Testis (tissue), 3 donors: ENCODE results near the gene LRRC41. TPM values are rescaled to one million over a fixed set of nuclear protein-coding genes. Genes with fewer than 3 reads are reported as not detected.

ENCODE experiments used
- DNase-seq: peaks from one replicate; pipeline ENCODE4 v3.0.0-alpha.2; 2019
- H3K27ac ChIP-seq, 2 donors: fragments of 200-600 bp; sonication (generic); one replicate each; pipeline ENCODE4 v1.5.1; 2019
- H3K27me3 ChIP-seq: fragments of 200-600 bp; sonication (generic); one replicate; pipeline ENCODE4 v1.5.1; 2019
- H3K36me3 ChIP-seq: fragments of 200-600 bp; sonication (generic); one replicate; pipeline ENCODE4 v1.5.1; 2017; ENCODE audit warnings: low read depth; ENCODE audit errors: missing control alignments
- H3K4me1 ChIP-seq: fragments of 200-600 bp; sonication (generic); one replicate; pipeline ENCODE4 v1.5.1; 2019
- H3K4me3 ChIP-seq, 2 donors: fragments of 200-600 bp; sonication (generic); one replicate each; pipeline ENCODE4 v1.5.1; 2017 to 2019
- H3K9me3 ChIP-seq: fragments of 200-600 bp; sonication (generic); one replicate; pipeline ENCODE4 v1.5.1; 2017
- CTCF ChIP-seq, 3 experiments: fragments of 450-650 bp in 2 of 3; fragments of 200-600 bp in 1 of 3; sonication (generic) in 1 of 3; IDR thresholded peaks; one replicate each; pipeline ENCODE4 v1.5.1; 2016 to 2019; ENCODE audit warnings: antibody characterized with exemption in 3 of 3, mild to moderate bottlenecking in 2 of 3, moderate library complexity in 1 of 3
- POLR2A ChIP-seq: fragments of 450-650 bp; IDR thresholded peaks from one replicate; pipeline ENCODE4 v1.6.1; 2017; ENCODE audit warnings: antibody characterized with exemption, mild to moderate bottlenecking, moderate library complexity
- WGBS, 2 donors: methylation state at CpG; one replicate each; pipeline ENCODE4 v1.1.5; 2018; 5-methylcytosine and 5-hydroxymethylcytosine counted together
- intact Hi-C: fragments of 100-400 bp; cut with DNase I; formaldehyde crosslinking; loops from one replicate; pipeline ENCODE4 v1.15.1; 2023; ENCODE audit warnings: low total_unique reads
- polyA plus RNA-seq: library from polyadenylated mRNA; stranded (reverse); fragments of 350-450 nt; fragmentation: Illumina TruSeq; extraction: RNeasy Lipid Tissue Mini Kit (QIAGEN cat#74804); gene quantifications from one replicate; pipeline ENCODE4 v1.2.3, GENCODE V29; 2014; ENCODE audit warnings: low read depth, low replicate concordance; ENCODE audit not compliant: insufficient read depth
- total RNA-seq, 2 donors: library from RNA; depleted of rRNA; stranded (reverse); fragments of >200 nt; gene quantifications; one replicate each; pipeline ENCODE4 v1.2.3, GENCODE V29; 2016

The LRRC41 gene
- total and polyA plus RNA-seq, 3 donors from 2014 or later, result 86.4 to 136 (median 123) TPM

DNA sequence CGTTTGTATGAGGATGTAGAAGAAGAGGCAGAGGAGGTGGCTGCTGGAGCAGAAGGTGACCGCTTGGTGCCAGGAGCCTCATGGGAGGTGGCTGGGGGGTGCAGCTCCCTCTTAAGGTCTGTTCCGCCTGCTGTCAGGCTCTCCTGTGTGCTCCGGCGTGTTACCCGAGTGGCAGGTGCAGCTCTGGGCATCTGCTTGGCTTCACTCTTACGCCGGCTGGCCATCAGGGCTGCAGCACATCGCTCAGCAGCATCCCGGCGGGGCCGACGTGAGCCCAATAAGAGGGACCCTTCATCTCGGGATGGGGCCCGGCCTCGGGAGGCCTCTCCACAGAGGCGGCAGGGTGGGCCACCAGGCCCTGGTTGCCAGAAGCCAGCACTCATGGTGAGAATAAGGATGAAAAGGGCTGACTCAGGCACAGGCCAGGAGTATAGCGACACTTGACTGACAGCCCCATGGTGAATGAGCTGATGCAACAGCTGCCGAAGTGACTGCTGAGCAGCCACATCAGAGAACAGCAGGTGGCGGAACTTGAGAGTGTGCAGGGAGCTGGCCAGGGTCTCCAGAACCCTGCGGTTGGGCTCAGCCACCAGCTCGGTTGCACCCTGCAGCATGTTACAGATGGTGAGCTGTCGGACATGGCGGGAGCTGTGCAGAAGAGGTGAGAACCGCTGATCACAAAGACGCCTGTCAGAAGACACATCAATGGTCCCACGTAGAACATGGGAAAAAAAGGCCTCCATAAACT is 17.5 kb downstream of the LRRC41 start:
- no peak overlapping the region for H3K4me3 ChIP-seq
- no peaks in the 10 kb centered on the region for H3K27me3 ChIP-seq
- H3K27ac ChIP-seq, result no peak overlapping the region
- no peaks in the 10 kb centered on the region for H3K36me3 ChIP-seq
- intact Hi-C loops, result no loop called here
- no peaks in the 10 kb centered on the region for H3K9me3 ChIP-seq
- DNase-seq, result no peak
- H3K4me1 ChIP-seq, result no peaks in the 10 kb centered on the region
- no peak for TF ChIP-seq POLR2A
- TF ChIP-seq CTCF (IDR thresholded peaks at IDR 0.05), result no peak
- 87 to 93% methylated on average over 18 to 27 of the region's 27 CpGs for WGBS, 2 donors

GRCh38 chr1:46284597-46285564 is 18.5 kb downstream of the LRRC41 start:
- no peak for DNase-seq
- Histone ChIP-seq H3K9me3 (no peaks in the 10 kb centered on the region), H3K4me1 (no peaks in the 10 kb centered on the region), H3K36me3 (no peaks in the 10 kb centered on the region), H3K27me3 (no peaks in the 10 kb centered on the region), H3K27ac (no peak overlapping the region), H3K4me3 (no peak overlapping the region)
- 80 to 90% methylated on average over 3 of the region's 3 CpGs for WGBS, 2 donors
- TF ChIP-seq CTCF (IDR thresholded peaks at IDR 0.05), result no peak
- TF ChIP-seq POLR2A, result no peak
- intact Hi-C loops, result no loop called here

DNA sequence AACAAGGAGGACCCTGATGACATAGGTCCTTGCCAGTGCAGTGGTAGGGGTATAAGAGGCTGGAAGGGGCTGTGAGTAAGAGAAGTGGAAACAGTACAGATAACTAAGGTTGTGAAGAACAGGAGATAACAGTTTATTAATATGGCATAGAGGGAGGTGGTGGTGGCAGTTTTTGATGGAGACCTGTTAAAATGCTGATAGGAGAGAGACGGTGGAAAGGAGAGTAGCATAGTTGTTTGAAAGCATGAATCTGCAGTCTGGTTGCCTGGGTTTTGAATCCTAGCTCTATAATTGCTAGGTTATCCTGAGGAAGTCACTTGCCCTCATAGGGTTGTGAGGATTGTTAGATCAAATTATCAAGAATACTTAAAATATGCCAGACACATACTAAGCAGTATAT is 19.4 kb downstream of the LRRC41 start:
- H3K4me3 ChIP-seq, result no peak overlapping the region
- no peak overlapping the region for H3K27ac ChIP-seq
- H3K36me3 ChIP-seq, result no peaks in the 10 kb centered on the region
- no peak for DNase-seq
- TF ChIP-seq POLR2A (no peak), CTCF (IDR thresholded peaks at IDR 0.05) (no peak)
- no peaks in the 10 kb centered on the region for H3K27me3 ChIP-seq
- 69 to 83% methylated on average over 1 of the region's 1 CpG for WGBS, 2 donors
- no peaks in the 10 kb centered on the region for H3K4me1 ChIP-seq
- intact Hi-C loops, result no loop called here
- H3K9me3 ChIP-seq, result no peaks in the 10 kb centered on the region

DNA sequence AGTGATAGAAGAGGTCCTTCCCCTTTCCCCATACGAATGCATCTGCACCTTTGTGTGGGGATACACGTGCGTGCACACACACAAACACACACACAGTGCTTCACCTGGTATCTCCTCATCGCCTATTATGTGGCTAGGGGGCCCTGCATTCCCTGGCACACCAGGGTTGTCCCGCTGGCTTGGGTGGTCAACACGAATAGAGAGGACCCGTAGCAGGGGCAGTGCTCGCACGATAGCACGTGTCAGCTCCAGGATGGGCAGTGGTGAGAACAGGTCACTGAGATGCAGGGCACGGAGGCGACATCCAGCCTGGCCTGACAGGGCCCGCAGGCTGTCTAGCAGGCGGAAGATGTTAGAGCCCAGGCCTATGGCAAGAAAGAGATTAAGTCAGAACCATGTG is 22.4 kb downstream of the LRRC41 start:
- Histone ChIP-seq H3K4me1 (no peaks in the 10 kb centered on the region), H3K9me3 (no peaks in the 10 kb centered on the region), H3K27ac (no peak overlapping the region), H3K27me3 (no peaks in the 10 kb centered on the region), H3K36me3 (no peaks in the 10 kb centered on the region), H3K4me3 (no peak overlapping the region)
- WGBS, 2 donors, result 93 to 96% methylated on average over 13 to 14 of the region's 14 CpGs
- TF ChIP-seq CTCF (IDR thresholded peaks at IDR 0.05), result no peak
- TF ChIP-seq POLR2A, result no peak
- intact Hi-C loops, result no loop called here
- no peak for DNase-seq
